GM19452 (cell line): Measurements from ENCODE around the gene PNKD.

Experiments
- ATAC-seq: cut with Tn5 transposase; IDR thresholded peaks from one replicate; pipeline ENCODE4 v1.9.1; 2021; ENCODE audit not compliant: unreplicated experiment

Gene PNKD

DNA sequence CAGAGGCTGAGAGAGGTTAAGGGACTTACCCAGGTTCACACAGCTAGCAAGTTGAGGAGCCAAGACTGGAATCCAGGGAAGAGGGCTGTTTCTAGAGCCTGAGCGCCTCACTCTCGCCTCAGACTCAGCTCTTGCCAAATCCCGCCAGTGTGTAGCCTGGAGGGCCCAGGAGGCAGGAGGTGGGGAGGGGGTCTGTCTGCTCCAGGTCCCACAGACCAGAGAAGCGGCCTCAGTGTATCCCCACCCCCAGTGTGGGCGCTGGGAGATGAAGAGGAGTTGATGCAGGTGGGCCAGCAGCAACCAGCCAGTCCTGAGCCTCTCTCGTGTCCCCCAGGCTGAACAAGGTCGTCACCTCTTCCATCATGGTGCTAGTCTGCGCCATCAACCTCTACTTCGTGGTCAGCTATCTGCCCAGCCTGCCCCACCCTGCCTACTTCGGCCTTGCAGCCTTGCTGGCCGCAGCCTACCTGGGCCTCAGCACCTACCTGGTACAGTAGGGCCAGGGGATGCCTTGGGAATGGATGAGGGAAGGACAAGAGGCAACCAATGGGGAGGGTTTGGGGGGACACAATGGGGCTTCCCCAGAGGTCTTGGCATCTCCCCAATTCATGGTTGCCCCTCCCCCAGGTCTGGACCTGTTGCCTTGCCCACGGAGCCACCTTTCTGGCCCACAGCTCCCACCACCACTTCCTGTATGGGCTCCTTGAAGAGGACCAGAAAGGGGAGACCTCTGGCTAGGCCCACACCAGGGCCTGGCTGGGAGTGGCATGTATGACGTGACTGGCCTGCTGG is 124.2 kb downstream of the PNKD start:
- no peak for ATAC-seq

- no peak for ATAC-seq
These were observed 124.7 kb downstream of the PNKD start for GRCh38 chr2:218395090-218395444.

DNA sequence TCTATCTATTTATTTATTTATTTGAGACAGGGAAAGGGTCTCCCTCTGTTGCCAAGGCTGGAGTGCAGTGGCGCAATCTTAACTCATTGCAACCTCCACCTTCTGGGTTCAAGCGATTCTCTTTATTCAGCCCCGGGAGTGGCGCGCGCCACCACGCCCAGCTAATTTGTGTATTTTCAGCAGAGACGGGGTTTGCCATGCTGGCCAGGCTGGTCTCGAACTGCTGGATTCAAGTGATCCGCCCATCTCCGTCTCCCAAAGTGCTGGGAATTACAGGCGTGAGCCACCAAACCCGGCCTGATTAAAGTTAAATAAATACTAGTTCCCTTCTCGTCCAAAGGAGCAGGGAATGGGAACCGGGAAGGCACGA is 125.1 kb downstream of the PNKD start:
- ATAC-seq = no peak

DNA sequence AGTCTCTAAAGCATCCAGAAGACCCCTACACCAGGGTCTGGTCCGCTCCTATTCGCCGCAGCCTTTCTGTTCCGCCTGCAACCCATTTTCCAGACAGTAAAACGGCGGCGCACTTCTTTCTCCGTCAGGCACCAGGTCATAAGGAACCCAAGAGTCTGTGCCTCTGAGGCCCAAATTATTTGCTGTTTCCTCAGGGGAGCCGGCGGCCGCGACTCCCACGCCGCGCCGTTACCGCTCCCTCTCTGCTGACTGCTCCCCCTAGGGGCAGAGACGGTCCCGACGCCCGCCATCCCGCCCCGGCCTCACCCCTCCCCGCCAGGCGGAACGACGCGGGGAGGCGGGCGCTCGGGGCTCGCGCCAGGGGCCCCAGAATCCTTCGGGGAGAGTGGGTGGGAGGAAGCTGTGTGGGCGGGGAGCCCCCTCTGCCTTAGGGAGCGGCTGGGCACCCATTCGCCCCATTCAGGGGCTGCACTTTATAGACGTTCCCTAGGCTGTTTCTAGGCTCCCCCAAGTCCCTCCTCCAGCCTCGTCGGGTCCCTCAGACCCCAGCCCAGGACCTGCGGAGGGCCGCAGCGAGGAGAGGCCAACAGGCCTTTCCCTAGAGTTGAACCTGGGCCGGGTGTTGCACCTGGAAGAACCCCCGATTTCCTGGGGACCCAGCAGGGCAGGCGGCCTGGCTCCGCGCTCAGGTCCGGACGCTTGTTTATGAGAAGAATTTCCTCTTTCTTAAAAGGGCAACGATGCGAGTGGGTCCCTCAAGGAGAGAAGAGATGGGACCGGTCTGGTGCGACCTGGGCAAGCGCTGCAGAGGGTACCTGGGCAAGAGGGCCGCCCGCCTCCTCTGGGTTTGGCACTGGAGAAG is 125.7 kb downstream of the PNKD start:
- peak; percentile 49 for ATAC-seq
